Muscle of leg (tissue), 11 donors: Measurements from ENCODE around the gene KIF22. TPM values are rescaled to one million over a fixed set of nuclear protein-coding genes. Genes with fewer than 3 reads are reported as not detected.
A peak's percentile ranks its signal among the peaks of the same experiment; 100 is the strongest.

Experiments
- DNase-seq: peaks from one replicate; pipeline ENCODE4 v3.0.0; 2013
- H3K27ac ChIP-seq: one replicate; pipeline ENCODE4 v1.5.1; 2013; ENCODE audit warnings: mild to moderate bottlenecking, low read length, control low read depth
- H3K27me3 ChIP-seq: one replicate; pipeline ENCODE4 v1.6.1; 2013; ENCODE audit warnings: low read length; ENCODE audit not compliant: control insufficient read depth, insufficient read depth
- H3K36me3 ChIP-seq: one replicate; pipeline ENCODE4 v1.6.1; 2013; ENCODE audit warnings: low read length; ENCODE audit not compliant: control insufficient read depth, insufficient read depth
- H3K4me1 ChIP-seq: one replicate; pipeline ENCODE4 v1.6.1; 2013; ENCODE audit warnings: low read length; ENCODE audit not compliant: control insufficient read depth, insufficient read depth
- H3K4me3 ChIP-seq: one replicate; pipeline ENCODE4 v1.5.1; 2013; ENCODE audit warnings: low read length, control low read depth
- H3K9me3 ChIP-seq: replicated peaks from 2 replicates; pipeline ENCODE4 v1.6.1; 2013; ENCODE audit warnings: low read depth, low read length; ENCODE audit not compliant: control insufficient read depth
- WGBS: methylation state at CpG from one replicate; pipeline ENCODE4 v1.1.5; 2013; ENCODE audit warnings: missing lambda C conversion rate; ENCODE audit not compliant: insufficient coverage; 5-methylcytosine and 5-hydroxymethylcytosine counted together
- polyA plus RNA-seq, 8 donors: library from polyadenylated mRNA; unstranded; fragments of 120-200 nt; gene quantifications; one replicate each; pipeline versions ENCODE4 v1.2.1 to v1.2.3, GENCODE V29; 2013; ENCODE audit warnings: inconsistent platforms in 1 of 8, low replicate concordance in 1 of 8; ENCODE audit not compliant: insufficient read length in 8 of 8, insufficient read depth in 1 of 8
- total RNA-seq: library from RNA; stranded (reverse); fragments of 120-200 nt; gene quantifications from one replicate; pipeline ENCODE4 v1.2.4, GENCODE V29; 2013

The KIF22 gene
- total and polyA plus RNA-seq, 9 donors, result 26.2 to 43.0 (median 39.3) TPM

DNA sequence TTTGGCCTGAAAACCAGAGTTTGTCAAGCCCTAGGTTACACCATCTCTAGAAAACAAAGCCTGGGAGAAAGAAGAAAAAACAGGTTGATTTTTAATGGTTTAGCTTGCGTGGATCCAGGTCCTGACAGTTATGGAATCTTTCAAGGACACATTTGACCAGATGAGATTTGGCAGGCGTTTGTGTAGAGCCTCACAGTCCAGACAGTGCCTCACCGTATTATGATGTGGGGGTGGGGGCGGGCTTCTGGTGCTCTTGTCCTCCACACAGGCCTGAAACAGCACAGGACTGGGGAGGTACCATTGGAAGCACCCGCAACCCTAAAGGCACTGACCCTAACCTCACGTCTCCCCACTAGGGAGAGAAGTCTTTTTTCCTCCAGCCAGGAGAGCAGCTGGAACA is 49.3 kb downstream of the KIF22 start:
- Histone ChIP-seq H3K27me3 (no peaks in the 10 kb centered on the region), H3K4me3 (no peak overlapping the region), H3K36me3 (peaks cover 23% of the 10 kb centered on the region), H3K4me1 (no peaks in the 10 kb centered on the region), H3K27ac (no peak overlapping the region), H3K9me3 (no peaks in the 10 kb centered on the region)
- 0% methylated on average over 1 of the region's 6 CpGs for WGBS
- no peak for DNase-seq

DNA sequence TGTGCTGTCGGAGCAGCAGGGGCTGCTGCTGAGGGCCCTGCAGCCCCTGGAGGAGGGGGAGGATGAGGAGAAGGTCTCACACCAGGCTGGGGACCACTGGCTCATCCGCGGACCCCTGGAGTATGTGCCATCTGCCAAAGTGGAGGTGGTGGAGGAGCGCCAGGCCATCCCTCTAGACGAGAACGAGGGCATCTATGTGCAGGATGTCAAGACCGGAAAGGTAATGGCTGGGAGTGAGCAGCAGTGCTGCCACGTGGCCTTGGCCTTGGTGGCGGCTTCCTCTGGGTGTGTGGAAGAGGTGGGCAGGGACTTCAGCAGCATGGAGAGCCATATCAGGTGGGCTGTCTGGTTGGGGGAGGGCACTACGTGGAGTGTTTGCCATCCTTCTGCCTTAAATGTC is 49.7 kb downstream of the KIF22 start:
- H3K27me3 ChIP-seq, result no peaks in the 10 kb centered on the region
- no peak overlapping the region for H3K4me3 ChIP-seq
- WGBS, result 82% methylated on average over 9 of the region's 10 CpGs
- no peaks in the 10 kb centered on the region for H3K4me1 ChIP-seq
- H3K27ac ChIP-seq, result no peak overlapping the region
- peaks cover 21% of the 10 kb centered on the region for H3K36me3 ChIP-seq
- no peaks in the 10 kb centered on the region for H3K9me3 ChIP-seq
- DNase-seq, result no peak

DNA sequence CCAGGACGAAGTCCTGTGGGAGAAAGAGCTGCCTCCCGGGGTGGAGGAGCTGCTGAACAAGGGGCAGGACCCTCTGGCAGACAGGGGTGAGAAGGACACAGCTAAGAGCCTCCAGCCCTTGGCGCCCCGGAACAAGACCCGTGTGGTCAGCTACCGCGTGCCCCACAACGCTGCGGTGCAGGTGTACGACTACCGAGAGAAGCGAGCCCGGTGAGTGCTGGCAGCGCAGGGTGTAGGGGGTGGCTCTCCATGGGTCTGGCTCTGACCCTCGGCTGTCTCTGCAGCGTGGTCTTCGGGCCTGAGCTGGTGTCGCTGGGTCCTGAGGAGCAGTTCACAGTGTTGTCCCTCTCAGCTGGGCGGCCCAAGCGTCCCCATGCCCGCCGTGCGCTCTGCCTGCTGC is 51.1 kb downstream of the KIF22 start:
- 87% methylated on average over 23 of the region's 23 CpGs for WGBS
- DNase-seq, result no peak
- no peaks in the 10 kb centered on the region for H3K4me1 ChIP-seq
- H3K27ac ChIP-seq, result no peak overlapping the region
- no peak overlapping the region for H3K4me3 ChIP-seq
- H3K9me3 ChIP-seq, result no peaks in the 10 kb centered on the region
- no peaks in the 10 kb centered on the region for H3K27me3 ChIP-seq
- peaks cover 27% of the 10 kb centered on the region for H3K36me3 ChIP-seq

DNA sequence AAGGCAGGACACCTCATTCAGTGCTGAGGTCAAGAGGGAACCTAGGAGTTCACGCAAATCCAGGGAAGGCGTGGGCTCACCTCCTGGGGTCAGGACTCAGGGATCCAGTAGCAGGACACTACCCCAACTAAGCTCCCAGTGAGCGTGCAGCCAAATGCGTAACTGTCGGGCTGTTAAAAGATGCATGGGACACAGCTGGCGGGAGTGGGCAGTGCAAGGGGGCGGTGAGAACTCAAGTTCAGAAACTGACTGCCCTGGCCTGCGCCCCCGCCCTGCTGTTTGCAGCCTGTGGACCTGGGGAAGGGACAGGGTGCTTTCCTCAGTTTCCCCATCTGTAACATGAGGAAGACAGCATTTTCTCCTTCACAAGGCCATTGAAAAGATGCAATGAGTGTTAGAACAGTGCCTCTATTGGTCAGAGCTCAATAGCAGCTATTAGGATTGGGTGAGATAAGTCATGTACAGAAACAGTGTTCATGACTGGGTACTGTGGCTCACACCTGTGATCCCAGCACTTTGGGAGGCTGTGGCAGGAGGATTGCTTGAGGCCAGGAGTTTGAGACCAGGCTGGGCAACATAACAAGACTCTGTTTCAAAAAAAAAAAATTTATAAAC is 52.3 kb downstream of the KIF22 start:
- no peaks in the 10 kb centered on the region for H3K27me3 ChIP-seq
- 58% methylated on average over 4 of the region's 9 CpGs for WGBS
- no peak for DNase-seq
- H3K27ac ChIP-seq, result no peak overlapping the region
- no peaks in the 10 kb centered on the region for H3K9me3 ChIP-seq
- no peak overlapping the region for H3K4me3 ChIP-seq
- no peaks in the 10 kb centered on the region for H3K4me1 ChIP-seq
- peaks cover 27% of the 10 kb centered on the region for H3K36me3 ChIP-seq

DNA sequence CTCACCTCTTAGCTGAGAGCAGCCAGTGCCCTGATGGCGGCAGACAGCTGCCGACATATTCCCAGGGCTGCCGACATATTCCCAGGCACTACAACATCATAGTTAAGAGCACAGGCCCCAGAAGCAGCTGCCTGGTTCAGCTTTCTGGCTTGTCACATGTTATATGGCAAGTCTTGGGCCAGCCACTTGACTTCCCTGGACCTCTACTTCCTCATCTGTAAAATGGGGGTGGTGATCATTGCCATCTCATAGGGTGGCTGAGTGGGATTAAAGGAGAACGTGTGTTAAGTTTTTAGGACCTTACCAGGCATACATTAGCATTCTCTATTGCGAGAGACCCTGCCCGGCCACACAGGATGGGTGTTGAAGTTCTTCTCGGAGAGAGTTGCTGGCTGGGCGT is 53.4 kb downstream of the KIF22 start:
- no peak overlapping the region for H3K4me3 ChIP-seq
- no peak for DNase-seq
- H3K4me1 ChIP-seq, result no peaks in the 10 kb centered on the region
- H3K27me3 ChIP-seq, result no peaks in the 10 kb centered on the region
- H3K27ac ChIP-seq, result no peak overlapping the region
- no peaks in the 10 kb centered on the region for H3K9me3 ChIP-seq
- WGBS, result 81% methylated on average over 6 of the region's 8 CpGs
- H3K36me3 ChIP-seq, result peaks cover 27% of the 10 kb centered on the region

DNA sequence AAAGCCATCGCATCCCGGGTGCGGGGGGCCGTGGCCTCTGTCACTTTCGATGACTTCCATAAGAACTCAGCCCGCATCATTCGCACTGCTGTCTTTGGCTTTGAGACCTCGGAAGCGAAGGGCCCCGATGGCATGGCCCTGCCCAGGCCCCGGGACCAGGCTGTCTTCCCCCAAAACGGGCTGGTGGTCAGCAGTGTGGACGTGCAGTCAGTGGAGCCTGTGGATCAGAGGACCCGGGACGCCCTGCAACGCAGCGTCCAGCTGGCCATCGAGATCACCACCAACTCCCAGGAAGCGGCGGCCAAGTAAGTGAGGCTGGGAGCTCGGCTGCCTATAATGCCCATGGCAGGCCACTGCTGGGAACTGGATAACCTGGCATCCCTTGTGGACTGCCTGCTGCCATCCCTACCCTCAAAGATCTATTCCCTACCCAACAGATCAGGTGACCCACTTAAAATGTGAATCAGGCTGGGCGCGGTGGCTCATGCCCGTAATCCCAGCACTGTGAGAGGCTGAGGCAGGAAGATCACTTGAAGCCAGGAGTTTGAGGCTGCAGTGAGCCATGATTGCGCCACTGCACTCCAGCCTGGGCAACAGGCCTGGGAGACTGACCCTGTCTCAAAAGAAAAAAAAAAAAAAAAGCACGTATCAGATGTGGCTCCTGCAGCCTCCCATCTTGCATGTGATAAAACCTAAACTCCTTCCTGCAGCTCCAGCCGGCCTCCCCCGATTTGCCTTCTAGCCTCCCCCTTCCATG is 54.2 kb downstream of the KIF22 start:
- no peaks in the 10 kb centered on the region for H3K4me1 ChIP-seq
- WGBS, result 79% methylated on average over 18 of the region's 28 CpGs
- H3K36me3 ChIP-seq, result peaks cover 27% of the 10 kb centered on the region
- no peak for DNase-seq
- no peaks in the 10 kb centered on the region for H3K9me3 ChIP-seq
- no peak overlapping the region for H3K27ac ChIP-seq
- H3K4me3 ChIP-seq, result no peak overlapping the region
- H3K27me3 ChIP-seq, result no peaks in the 10 kb centered on the region

DNA sequence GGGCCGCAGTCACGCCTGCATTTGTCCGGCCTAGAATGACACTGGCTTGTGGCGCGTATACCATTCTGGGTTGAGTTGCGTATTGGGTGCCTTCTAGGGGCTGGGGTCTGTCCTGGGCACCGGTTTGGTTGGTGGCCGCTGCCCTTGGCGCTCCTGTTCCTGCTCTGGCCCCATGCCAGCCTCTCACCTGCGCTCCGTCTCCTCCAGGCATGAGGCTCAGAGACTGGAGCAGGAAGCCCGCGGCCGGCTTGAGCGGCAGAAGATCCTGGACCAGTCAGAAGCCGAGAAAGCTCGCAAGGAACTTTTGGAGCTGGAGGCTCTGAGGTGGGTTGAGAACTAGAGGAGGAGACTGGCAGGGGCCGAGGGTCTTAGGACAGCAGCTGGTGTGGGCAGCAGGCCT is 55.1 kb downstream of the KIF22 start:
- 91% methylated on average over 18 of the region's 18 CpGs for WGBS
- Histone ChIP-seq H3K4me1 (no peaks in the 10 kb centered on the region), H3K27me3 (no peaks in the 10 kb centered on the region), H3K36me3 (peaks cover 27% of the 10 kb centered on the region), H3K9me3 (no peaks in the 10 kb centered on the region), H3K27ac (no peak overlapping the region), H3K4me3 (no peak overlapping the region)
- no peak for DNase-seq

DNA sequence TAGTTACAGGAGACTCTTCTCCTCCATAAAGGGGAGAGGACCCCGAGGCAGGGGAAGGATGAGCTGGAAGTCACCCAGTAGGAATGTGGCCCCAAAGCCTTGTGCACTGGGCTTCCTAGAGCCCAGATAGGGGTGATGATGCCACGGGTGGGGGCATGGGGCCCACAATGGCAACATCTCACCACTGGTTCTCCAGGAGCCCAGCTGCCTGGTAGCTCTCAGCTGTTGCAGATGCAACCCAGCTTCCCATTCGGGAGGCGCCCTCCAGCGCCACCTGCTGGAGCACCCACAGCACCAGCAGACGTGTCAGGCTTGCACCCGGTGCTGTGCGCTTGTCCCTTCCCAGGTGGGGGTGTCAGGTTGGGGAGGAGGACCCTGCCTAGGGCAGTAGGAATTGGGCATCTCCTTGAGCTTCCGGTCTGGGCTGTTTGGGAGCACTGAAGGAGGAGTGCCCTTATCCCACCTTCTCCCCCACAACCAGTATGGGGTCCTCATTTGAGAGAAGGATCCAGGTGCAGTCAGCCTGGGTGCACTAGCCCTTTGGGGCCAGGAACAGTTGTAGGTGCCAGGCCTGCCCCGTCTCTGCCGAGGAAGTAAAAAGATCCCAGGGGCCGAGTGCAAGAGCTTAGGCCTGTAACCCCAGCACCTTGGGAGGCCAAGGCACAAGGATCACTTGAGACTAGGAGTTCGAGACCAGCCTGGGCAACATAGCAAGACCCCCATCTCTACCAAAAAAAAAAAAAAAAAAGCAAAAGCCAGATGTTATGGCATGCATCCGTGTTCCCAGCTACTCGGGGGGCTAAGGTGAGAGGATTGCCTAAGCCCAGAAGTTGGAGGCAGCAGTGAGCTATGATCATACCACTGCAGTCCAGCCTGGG is 58.1 kb downstream of the KIF22 start:
- 26% methylated on average over 8 of the region's 15 CpGs for WGBS
- H3K36me3 ChIP-seq, result peaks cover 23% of the 10 kb centered on the region
- H3K27me3 ChIP-seq, result no peaks in the 10 kb centered on the region
- no peaks in the 10 kb centered on the region for H3K4me1 ChIP-seq
- peak; percentile 55 for DNase-seq
- no peak overlapping the region for H3K4me3 ChIP-seq
- no peak overlapping the region for H3K27ac ChIP-seq
- no peaks in the 10 kb centered on the region for H3K9me3 ChIP-seq

DNA sequence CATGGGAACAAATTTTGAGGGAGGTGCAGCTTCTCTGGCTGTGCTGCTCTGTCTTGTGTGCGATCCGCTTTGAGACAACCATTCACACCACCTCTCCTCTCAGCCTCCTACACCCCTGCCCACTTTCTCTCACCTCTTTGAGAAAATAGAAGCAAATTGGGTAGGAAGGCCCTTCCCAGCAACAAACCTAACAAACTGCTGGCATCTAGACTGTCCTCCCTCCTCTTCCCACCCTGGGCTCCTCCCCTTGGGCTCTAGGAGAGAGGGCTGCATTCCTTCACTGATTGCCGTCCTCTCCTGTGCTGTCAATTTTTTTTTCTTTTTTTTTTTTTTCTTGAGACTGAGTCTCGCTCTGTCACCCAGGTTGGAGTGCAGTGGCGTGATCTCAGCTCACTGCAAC is 59.0 kb downstream of the KIF22 start:
- peaks cover 21% of the 10 kb centered on the region for H3K36me3 ChIP-seq

DNA sequence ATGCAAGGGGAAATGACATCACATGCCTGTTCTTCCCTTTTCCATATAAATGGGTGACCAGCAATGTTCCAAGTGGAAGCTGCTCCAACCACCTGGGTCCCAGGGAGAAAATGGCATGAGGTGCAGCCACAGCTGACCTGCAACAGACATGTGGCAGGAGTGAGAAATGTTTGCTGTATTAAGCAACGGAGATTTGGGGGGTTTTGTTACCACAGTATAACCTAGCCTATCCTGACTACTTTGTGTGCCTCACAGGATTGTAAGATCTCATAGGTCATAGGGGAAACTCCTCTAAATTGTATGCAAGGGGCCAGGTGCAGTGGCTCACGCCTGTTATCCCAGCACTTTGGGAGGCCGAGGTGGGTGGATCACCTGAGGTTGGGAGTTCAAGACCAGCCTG is 60.4 kb downstream of the KIF22 start:
- no peaks in the 10 kb centered on the region for H3K9me3 ChIP-seq
- WGBS, result no CpG with 5 or more reads among the region's 3 CpGs

More for the DNA sequence above, 59.0 kb downstream of the KIF22 start:
- WGBS, result 17% methylated on average over 1 of the region's 5 CpGs
- Histone ChIP-seq H3K27ac (no peak overlapping the region), H3K27me3 (no peaks in the 10 kb centered on the region), H3K9me3 (no peaks in the 10 kb centered on the region), H3K4me3 (no peak overlapping the region), H3K4me1 (no peaks in the 10 kb centered on the region)
- no peak for DNase-seq

More for the DNA sequence above, 60.4 kb downstream of the KIF22 start:
- Histone ChIP-seq H3K4me1 (no peaks in the 10 kb centered on the region), H3K36me3 (peaks cover 9% of the 10 kb centered on the region), H3K4me3 (no peak overlapping the region), H3K27me3 (no peaks in the 10 kb centered on the region), H3K27ac (no peak overlapping the region)
- no peak for DNase-seq
